HUDEP-2 (cell line): Measurements from ENCODE around the gene SFTPB.
"Not testable (repeated sequence)": the region's sequence is repeated elsewhere in the genome, so short reads cannot be mapped to it uniquely, and the experiment has no call there.

Source experiments
- DNase-seq, 76 experiments: peaks; one replicate each; lab custom pipeline; 2025; ENCODE audit not compliant: unreplicated experiment in 76 of 76; lab: John Stamatoyannopoulos, UW

The SFTPB gene

GRCh38 chr2:85619617-85620016 is 48.4 kb downstream of the SFTPB start:
- no peak for DNase-seq

GRCh38 chr2:85617723-85618122 is 50.3 kb downstream of the SFTPB start:
- DNase-seq: not testable (repeated sequence)

GRCh38 chr2:85615413-85615728 is 52.6 kb downstream of the SFTPB start:
- no peak for DNase-seq

GRCh38 chr2:85614757-85615156 is 53.2 kb downstream of the SFTPB start:
- DNase-seq: not testable (repeated sequence)

GRCh38 chr2:85613717-85614515 is 54.1 kb downstream of the SFTPB start:
- DNase-seq: no peak

- peak in 74 of 76 experiments; percentile 32 to 90 (median 76) for DNase-seq
Measured at GRCh38 chr2:85611705-85612587, 56.1 kb downstream of the SFTPB start, which contains the start of gene C2orf68. TSS of gene C2orf68 (minus strand) at chr2:85612066. CDS start at chr2:85611984, 82 bp downstream.

GRCh38 chr2:85611217-85611704 is 56.7 kb downstream of the SFTPB start:
- no peak for DNase-seq
